ACC112 (cell line): ENCODE results near the gene DISC1.

Experiments
- H2AFZ ChIP-seq: fragments of 200-600 bp; sonication (generic); one replicate; pipeline ENCODE4 v1.6.0; 2017; ENCODE audit warnings: antibody characterized with exemption, low read length; ENCODE audit not compliant: unreplicated experiment
- H3K27ac ChIP-seq: fragments of 200-600 bp; sonication (generic); 2 replicates; pipeline ENCODE4 v1.5.1; 2014; ENCODE audit warnings: low read depth, mild to moderate bottlenecking, antibody characterized with exemption, low read length, moderate library complexity
- H3K27me3 ChIP-seq: fragments of 200-600 bp; sonication (generic); 2 replicates; pipeline ENCODE4 v1.6.1; 2014; ENCODE audit warnings: mild to moderate bottlenecking, antibody characterized with exemption, low read length, moderate library complexity, mixed read lengths; ENCODE audit not compliant: insufficient read depth
- H3K36me3 ChIP-seq: fragments of 200-600 bp; sonication (generic); 2 replicates; pipeline ENCODE4 v1.6.1; 2016; ENCODE audit warnings: mild to moderate bottlenecking, antibody characterized with exemption, low read length, moderate library complexity, mixed read lengths; ENCODE audit not compliant: insufficient read depth
- H3K4me1 ChIP-seq: fragments of 200-600 bp; sonication (generic); one replicate; pipeline ENCODE4 v1.6.1; 2016; ENCODE audit warnings: low read length, mixed read lengths; ENCODE audit not compliant: insufficient read depth, unreplicated experiment, control insufficient read depth
- H3K4me3 ChIP-seq: fragments of 200-600 bp; sonication (generic); 2 replicates; pipeline ENCODE4 v1.5.1; 2014; ENCODE audit warnings: mild to moderate bottlenecking, low read depth, low read length
- H3K79me2 ChIP-seq: fragments of 200-600 bp; sonication (generic); one replicate; pipeline ENCODE4 v1.6.0; 2016; ENCODE audit warnings: low read length; ENCODE audit not compliant: control insufficient read depth, unreplicated experiment, insufficient read depth

DISC1 gene

DNA sequence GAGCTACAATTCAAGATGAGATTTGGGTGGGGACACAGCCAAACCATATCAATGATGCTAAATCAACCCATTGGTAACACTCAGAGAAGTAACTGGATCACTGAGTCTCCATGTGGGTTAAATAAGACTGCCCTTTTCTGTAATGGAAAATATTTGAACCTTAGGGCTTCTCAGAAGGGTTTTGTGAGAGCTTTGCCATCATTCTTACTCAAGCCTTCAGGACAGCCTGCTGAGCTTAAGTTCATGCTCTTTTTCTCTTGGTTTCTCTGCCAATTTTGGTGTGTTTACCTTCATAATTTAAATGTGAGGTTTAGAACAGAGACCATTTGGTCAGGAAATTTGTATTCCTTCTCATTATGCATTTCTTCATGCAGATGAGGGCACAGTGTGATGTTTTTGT, 74.7 kb downstream of the DISC1 start:
- H3K79me2 ChIP-seq, result no peaks in the 10 kb centered on the region
- H3K4me3 ChIP-seq, result no peak overlapping the region
- no peak overlapping the region for H2AFZ ChIP-seq
- H3K27ac ChIP-seq, result no peak overlapping the region
- H3K4me1 ChIP-seq, result peaks cover 20% of the 10 kb centered on the region
- H3K36me3 ChIP-seq, result no peaks in the 10 kb centered on the region
- H3K27me3 ChIP-seq, result no peaks in the 10 kb centered on the region

DNA sequence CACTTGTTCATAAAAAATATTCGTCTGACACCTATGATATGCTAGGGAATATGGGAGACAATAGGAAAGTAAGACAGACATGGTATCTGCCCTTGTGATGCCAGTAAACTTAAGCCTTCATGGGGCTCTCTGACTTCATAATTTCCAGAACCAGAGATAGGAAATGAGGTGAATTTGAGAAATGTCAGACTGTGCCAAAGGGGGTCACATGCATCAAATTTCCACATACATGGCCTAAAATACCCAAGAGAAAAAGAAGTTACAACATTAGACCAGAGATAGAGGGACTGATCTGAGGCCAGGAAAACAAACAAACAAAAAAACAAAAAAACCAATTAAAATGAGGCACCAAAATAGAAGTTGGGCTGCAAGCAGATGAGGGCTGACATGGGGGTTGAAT, 75.7 kb downstream of the DISC1 start:
- Histone ChIP-seq H3K79me2 (no peaks in the 10 kb centered on the region), H3K4me1 (peaks cover 25% of the 10 kb centered on the region), H3K27ac (peak overlapping the region; percentile 38; the same call in 1 of the 2 replicates), H3K27me3 (no peaks in the 10 kb centered on the region), H3K36me3 (no peaks in the 10 kb centered on the region), H2AFZ (no peak overlapping the region), H3K4me3 (no peak overlapping the region)

DNA sequence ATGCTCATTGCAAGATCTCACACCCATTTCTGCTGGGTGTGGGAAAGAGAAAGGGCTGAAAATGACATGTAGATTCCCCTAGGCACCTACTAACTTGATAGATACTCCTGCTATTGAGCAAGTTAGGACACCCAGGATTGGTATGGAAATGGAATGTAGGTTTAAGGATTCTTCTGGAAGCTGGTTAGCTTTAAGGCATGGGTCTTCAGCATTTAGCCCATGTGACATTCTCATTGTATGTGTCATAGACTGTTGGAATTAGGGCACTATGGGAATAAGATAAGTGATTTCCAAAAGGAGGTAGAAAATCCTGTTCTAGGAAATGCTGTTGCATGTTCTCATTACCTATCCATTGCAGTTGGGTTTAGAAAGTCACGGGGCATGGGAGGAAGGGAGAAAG, 76.2 kb downstream of the DISC1 start:
- H3K27me3 ChIP-seq, result no peaks in the 10 kb centered on the region
- peaks cover 27% of the 10 kb centered on the region for H3K4me1 ChIP-seq
- no peaks in the 10 kb centered on the region for H3K36me3 ChIP-seq
- no peak overlapping the region for H2AFZ ChIP-seq
- H3K4me3 ChIP-seq, result no peak overlapping the region
- no peaks in the 10 kb centered on the region for H3K79me2 ChIP-seq
- peak overlapping the region; percentile 38; the same call in 1 of the 2 replicates for H3K27ac ChIP-seq

DNA sequence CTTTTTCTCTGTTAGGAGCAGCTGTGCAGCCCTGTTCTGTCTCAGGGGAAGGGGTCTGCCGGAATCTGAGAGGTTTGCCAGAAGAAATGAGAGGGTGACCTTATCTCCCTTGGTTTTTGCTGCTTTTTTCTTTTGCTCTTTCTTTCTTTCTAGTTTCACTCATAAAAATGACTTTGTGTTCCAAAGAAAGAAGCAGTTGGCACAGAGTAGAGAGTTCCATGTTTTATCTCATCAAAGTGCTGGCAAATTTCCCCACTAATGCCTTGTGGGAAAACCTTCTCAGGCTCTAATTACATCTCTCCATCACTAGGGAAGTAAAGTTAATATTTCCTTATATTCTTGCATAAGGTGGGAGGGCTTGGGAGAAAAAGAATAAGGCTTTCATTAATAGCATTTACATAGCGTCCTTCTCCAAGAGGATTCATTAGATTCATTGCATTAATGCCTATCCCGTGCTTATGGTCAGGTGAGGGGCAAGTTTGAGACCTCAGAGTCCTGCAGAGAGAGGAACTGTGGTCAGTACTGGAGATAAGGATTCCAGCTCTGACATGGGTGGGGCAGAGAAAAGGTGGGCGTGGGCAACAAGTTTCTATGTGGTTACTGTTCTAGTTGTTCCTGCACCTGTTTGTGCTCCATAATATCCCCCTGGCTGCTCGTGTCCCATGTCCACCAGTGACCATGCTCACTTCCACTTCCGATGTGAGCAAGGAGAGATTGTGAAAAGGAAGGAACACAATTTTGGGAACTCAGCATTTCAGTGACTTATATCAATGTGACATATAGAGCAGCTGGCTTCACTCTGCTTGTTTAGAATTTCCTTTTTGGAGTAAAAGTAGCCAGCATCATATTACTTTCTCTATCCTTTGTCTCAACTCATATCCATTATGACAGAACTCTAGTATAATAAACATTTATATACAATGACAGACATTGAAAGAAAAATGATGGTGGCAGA, 79.5 kb downstream of the DISC1 start:
- no peaks in the 10 kb centered on the region for H3K79me2 ChIP-seq
- no peak overlapping the region for H2AFZ ChIP-seq
- no peak overlapping the region for H3K4me3 ChIP-seq
- H3K4me1 ChIP-seq, result peaks cover 19% of the 10 kb centered on the region
- H3K27ac ChIP-seq, result no peak overlapping the region
- H3K27me3 ChIP-seq, result no peaks in the 10 kb centered on the region
- no peaks in the 10 kb centered on the region for H3K36me3 ChIP-seq

DNA sequence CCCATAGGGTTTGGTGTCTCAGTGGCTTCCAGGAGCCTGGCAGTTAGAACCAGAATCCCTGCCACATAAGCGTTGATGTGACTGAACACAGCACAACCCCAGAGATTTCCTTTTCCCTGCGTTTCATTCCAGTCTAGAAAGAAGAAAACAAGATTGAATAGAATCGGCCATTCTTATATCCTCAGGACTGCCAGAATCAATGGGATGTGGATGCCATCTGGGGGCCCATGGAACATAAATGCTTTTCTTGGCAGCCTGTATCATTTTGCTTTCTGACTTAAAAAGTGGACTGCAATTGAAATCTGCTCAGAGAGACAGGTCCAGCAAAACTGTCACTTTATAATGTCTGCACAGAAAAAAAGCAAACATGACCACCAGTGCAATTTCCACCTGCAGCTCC, 80.3 kb downstream of the DISC1 start:
- no peaks in the 10 kb centered on the region for H3K79me2 ChIP-seq
- no peak overlapping the region for H3K27ac ChIP-seq
- H3K4me3 ChIP-seq, result no peak overlapping the region
- H2AFZ ChIP-seq, result no peak overlapping the region
- peaks cover 19% of the 10 kb centered on the region for H3K4me1 ChIP-seq
- no peaks in the 10 kb centered on the region for H3K36me3 ChIP-seq
- H3K27me3 ChIP-seq, result no peaks in the 10 kb centered on the region

DNA sequence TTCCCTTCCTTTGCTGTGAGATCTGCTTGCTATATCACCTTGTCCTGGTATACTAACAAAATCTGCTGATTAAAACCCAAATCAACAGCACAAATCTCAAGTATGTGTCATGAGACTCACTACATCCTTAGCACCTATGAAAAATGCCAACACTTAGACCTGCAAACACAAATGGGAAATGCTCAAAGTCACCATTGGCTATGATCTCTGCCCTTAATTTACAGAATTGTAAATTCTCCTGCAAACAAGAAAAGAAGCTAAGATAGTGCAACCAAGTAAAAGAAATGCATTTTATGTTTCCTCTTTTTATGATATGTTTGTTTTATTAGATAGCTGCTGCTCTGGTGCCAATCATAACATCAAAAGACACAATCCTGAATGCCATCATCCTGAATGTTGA, 80.8 kb downstream of the DISC1 start:
- H3K27me3 ChIP-seq, result no peaks in the 10 kb centered on the region
- H2AFZ ChIP-seq, result no peak overlapping the region
- H3K4me1 ChIP-seq, result peaks cover 14% of the 10 kb centered on the region
- no peak overlapping the region for H3K4me3 ChIP-seq
- H3K27ac ChIP-seq, result no peak overlapping the region
- no peaks in the 10 kb centered on the region for H3K36me3 ChIP-seq
- H3K79me2 ChIP-seq, result no peaks in the 10 kb centered on the region

DNA sequence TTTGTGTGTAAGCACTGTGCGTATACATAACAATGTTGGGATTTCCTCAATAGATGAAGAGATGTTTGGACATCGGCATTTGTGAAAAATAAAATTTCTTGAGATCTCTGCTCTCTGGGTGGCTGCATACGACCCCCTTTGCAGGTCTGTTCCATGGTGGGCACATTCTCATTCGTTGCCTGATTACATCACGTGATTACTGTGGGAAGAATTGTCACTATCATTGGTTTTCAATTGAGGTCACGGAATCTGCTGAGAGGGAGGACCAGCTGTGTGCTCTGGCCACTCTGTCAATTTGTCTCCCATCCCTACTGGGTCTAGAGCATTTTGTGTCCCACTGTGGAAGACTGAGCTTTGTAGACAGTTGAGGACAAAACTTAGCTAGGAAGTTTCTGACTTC, 81.8 kb downstream of the DISC1 start:
- H2AFZ ChIP-seq, result no peak overlapping the region
- no peak overlapping the region for H3K4me3 ChIP-seq
- H3K79me2 ChIP-seq, result no peaks in the 10 kb centered on the region
- no peaks in the 10 kb centered on the region for H3K36me3 ChIP-seq
- H3K27ac ChIP-seq, result no peak overlapping the region
- H3K4me1 ChIP-seq, result peaks cover 7% of the 10 kb centered on the region
- H3K27me3 ChIP-seq, result no peaks in the 10 kb centered on the region

DNA sequence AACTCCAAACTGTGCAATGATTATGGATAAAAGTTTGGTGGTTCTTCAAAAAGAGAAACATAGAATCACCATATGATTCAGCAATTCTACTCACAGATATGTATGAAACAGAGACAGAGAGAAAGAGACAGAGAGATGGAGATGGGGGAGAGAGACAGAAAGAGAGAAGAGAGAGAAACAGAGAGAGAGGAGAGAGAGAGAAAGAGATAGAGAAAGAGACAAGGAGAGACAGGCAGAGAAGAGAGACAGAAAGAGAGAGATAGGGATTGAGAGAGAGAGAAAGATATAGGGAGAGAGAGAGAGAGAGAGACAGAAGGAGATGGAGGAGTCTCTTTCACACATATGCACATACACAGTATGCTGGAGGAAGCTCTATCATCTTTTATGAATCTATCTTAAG, 87.8 kb downstream of the DISC1 start:
- H3K4me1 ChIP-seq, result no peaks in the 10 kb centered on the region
- H3K4me3 ChIP-seq, result no peak overlapping the region
- no peaks in the 10 kb centered on the region for H3K79me2 ChIP-seq
- H3K27ac ChIP-seq, result no peak overlapping the region
- no peaks in the 10 kb centered on the region for H3K36me3 ChIP-seq
- no peaks in the 10 kb centered on the region for H3K27me3 ChIP-seq
- H2AFZ ChIP-seq, result no peak overlapping the region

DNA sequence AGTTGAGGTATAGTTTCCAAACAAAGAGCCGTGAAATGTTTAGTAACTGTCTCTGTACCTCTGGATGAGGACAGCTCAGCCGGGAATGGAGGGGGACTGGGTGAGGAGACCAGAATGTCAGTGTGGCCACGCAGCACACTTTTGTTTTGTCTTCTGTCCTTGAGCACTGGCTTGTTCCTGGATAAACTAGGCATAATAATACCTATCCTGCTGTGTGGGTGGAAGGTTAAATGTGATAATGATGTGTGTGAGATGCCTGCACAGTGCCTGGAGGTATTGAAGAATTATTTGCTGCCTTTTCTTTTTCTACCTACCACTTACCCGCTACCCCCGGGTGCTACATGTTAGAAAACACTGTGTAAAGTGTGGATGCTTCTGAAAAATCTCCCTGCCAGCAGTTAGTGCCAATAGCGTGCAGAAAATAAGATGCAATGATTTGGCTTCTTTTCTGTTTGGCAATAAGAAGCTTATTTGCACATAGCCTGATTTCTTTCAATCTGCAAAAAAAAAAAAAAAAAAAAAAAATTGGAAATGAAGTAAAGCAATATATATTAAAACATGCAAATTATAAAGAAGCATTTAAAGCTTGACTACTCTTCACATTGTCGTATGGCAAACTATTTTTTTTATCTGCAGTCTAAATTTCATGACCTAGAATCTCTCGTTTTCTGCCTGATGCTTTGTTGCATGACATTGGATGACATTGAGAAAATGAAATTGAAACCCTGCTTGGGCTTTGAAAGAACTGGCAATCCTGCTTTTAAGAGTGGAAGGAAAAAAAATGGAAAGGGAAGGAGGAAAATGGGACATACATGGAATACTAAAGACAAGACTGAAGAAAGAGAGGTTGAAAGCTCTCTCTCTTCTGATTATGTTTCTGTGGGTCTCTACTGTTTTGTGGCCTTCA, 89.5 kb downstream of the DISC1 start:
- Histone ChIP-seq H3K36me3 (no peaks in the 10 kb centered on the region), H3K27me3 (no peaks in the 10 kb centered on the region), H3K79me2 (no peaks in the 10 kb centered on the region), H3K27ac (no peak overlapping the region), H3K4me3 (no peak overlapping the region), H3K4me1 (no peaks in the 10 kb centered on the region), H2AFZ (no peak overlapping the region)

DNA sequence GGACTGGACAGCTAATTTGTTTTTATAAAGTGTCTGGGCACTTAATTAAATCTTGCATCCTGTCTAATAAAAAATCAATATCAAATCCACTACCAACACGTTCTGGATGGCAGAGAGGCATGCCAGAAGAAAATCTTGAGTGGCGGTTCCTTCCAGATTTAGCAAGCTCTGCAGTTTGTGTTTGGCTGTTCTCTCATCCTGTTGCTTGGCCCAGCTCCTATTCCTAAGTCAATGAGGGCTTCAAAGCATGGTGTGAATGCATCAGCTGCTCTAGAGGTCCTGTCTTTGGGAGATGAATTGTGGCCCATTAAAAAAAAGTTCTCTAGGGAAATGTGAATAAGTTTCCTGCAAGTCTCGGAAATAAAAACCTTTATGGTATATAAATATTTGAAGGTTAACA, 90.3 kb downstream of the DISC1 start:
- no peaks in the 10 kb centered on the region for H3K79me2 ChIP-seq
- H2AFZ ChIP-seq, result no peak overlapping the region
- no peaks in the 10 kb centered on the region for H3K36me3 ChIP-seq
- H3K4me1 ChIP-seq, result no peaks in the 10 kb centered on the region
- no peak overlapping the region for H3K27ac ChIP-seq
- H3K27me3 ChIP-seq, result no peaks in the 10 kb centered on the region
- no peak overlapping the region for H3K4me3 ChIP-seq
